ENCODE data around the gene POLR1G. TPM values are rescaled to one million over a fixed set of nuclear protein-coding genes. Genes with fewer than 3 reads are reported as not detected.
A peak's percentile ranks its signal among the peaks of the same experiment; 100 is the strongest.
"Not testable (repeated sequence)": the region's sequence is repeated elsewhere in the genome, so short reads cannot be mapped to it uniquely, and the experiment has no call there.

POLR1G gene
- total RNA-seq, 2 donors from 2014 or later: 5.5 to 5.6 TPM

DNA sequence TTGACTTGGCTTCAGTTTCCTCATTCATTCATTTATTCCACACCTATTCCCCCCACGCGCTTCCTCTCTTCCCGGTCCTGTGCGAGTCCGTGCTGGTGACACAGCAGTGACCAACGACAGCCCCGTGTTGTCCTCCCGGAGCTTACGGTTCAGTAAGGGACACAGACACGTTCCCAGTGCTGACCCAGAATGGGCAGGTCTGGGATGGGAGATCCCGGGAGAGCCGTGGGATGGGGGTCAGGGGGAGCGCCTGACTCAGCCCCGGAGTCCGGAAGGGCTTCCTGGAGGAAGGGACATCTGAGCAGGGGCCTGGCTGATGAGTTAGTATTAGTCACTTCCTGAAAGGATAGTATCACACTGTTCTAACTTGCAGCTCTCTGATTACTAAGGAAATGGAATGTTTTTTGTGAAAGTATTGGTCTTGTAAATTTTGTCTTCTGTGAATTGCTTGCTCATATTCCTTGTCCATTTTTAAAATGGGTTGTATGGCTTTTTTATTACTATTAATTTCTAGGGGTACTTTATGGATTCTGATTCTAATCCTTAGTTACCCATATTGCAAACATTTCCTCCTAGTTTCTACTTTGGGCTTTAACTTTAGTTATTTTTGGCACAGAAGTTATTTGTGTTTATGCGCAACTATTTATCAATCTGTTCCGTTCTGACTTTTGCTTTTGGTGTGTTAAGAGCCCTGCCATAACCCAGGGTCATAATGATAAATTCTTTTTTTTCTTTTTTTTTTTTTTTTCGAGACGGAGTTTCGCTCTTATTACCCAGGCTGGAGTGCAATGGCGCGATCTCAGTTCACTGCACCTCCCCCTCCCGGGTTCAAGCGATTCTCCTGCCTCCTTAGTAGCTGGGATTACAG lies 18.0 kb downstream of the POLR1G start:
- Histone ChIP-seq H3K9me3 (no peaks in the 10 kb centered on the region), H3K4me3 (peak overlapping the region; percentile 52 to 64), H3K36me3 (peaks cover 14% of the 10 kb centered on the region), H3K27ac (peak overlapping the region; percentile 95 to 96), H3K4me1 (peaks cover 0 to 47% of the 10 kb centered on the region in 2 donors), H3K27me3 (no peaks in the 10 kb centered on the region)
- TF ChIP-seq, protein P1, sequence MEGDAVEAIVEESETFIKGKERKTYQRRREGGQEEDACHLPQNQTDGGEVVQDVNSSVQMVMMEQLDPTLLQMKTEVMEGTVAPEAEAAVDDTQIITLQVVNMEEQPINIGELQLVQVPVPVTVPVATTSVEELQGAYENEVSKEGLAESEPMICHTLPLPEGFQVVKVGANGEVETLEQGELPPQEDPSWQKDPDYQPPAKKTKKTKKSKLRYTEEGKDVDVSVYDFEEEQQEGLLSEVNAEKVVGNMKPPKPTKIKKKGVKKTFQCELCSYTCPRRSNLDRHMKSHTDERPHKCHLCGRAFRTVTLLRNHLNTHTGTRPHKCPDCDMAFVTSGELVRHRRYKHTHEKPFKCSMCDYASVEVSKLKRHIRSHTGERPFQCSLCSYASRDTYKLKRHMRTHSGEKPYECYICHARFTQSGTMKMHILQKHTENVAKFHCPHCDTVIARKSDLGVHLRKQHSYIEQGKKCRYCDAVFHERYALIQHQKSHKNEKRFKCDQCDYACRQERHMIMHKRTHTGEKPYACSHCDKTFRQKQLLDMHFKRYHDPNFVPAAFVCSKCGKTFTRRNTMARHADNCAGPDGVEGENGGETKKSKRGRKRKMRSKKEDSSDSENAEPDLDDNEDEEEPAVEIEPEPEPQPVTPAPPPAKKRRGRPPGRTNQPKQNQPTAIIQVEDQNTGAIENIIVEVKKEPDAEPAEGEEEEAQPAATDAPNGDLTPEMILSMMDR (IDR thresholded peaks at IDR 0.05): no peak
- DNase-seq (ENCODE audit: low spot score): peak; percentile 91

GRCh38 chr19:45428384-45429231 lies 22.2 kb downstream of the POLR1G start:
- peaks cover 0 to 36% of the 10 kb centered on the region in 2 donors for H3K4me1 ChIP-seq

DNA sequence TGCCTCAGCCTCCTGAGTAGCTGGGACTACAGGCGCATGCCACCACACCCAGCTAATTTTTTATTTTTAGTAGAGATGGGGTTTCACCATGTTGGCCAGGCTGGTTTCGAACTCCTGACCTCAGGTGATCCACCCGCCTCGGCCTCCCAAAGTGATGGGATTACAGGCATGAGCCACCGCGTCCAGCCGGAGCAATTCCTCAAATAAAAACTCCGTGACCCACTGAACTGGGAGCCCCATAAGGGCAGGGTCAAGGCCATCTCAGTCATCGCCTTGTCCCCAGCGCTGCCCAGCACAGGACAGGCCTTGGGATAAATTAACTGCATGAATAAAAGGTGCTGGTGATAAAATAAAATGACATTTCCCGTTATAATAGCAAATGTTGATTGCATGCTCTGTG lies 23.5 kb downstream of the POLR1G start:
- not testable (repeated sequence) for DNase-seq (ENCODE audit: low spot score); H3K4me3 ChIP-seq; H3K36me3 ChIP-seq; H3K9me3 ChIP-seq; H3K27me3 ChIP-seq
- Histone ChIP-seq H3K4me1 (peaks cover 0 to 27% of the 10 kb centered on the region in 2 donors), H3K27ac (peak overlapping the region; percentile 93)

More at GRCh38 chr19:45428384-45429231, 22.2 kb downstream of the POLR1G start:
- H3K27me3 ChIP-seq: no peaks in the 10 kb centered on the region
- DNase-seq (ENCODE audit: low spot score): no peak
- TF ChIP-seq, protein P1 (IDR thresholded peaks at IDR 0.05): peak; percentile 50 to 69
- peak overlapping the region; percentile 47 to 57 for H3K4me3 ChIP-seq
- no peaks in the 10 kb centered on the region for H3K9me3 ChIP-seq
- no peaks in the 10 kb centered on the region for H3K36me3 ChIP-seq
- peak overlapping the region; percentile 93 for H3K27ac ChIP-seq

DNA sequence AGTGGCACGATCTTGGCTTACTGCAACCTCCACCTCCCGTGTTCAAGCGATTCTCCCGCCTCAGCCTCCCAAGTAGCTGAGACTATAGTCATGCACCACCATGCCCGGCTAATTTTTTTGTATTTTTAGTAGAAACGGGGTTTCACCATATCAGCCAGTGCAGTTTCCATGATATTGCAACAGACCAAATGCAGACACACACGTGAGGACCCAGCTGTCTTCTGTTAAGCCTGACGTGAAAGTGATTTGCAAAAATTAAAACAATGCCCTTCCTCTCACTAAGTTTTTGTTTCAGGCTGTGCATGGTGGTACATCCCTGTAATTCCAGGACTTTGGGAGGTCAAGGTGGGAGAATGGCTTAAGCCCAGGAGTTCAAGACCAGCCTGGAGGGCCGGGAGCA lies 24.6 kb downstream of the POLR1G start:
- not testable (repeated sequence) for H3K36me3 ChIP-seq; H3K4me3 ChIP-seq; H3K9me3 ChIP-seq; H3K27me3 ChIP-seq; H3K27ac ChIP-seq; DNase-seq (ENCODE audit: low spot score)
- H3K4me1 ChIP-seq: peaks cover 0 to 16% of the 10 kb centered on the region in 2 donors

- DNase-seq (ENCODE audit: low spot score); H3K27ac ChIP-seq: not testable (repeated sequence)
Measured at GRCh38 chr19:45432543-45432942, 26.1 kb downstream of the POLR1G start.

GRCh38 chr19:45437328-45437727 lies 30.9 kb downstream of the POLR1G start:
- Histone ChIP-seq H3K27me3 (no peaks in the 10 kb centered on the region), H3K36me3 (no peaks in the 10 kb centered on the region), H3K9me3 (no peaks in the 10 kb centered on the region), H3K4me3 (no peak overlapping the region), H3K27ac (no peak overlapping the region), H3K4me1 (peaks cover 0 to 13% of the 10 kb centered on the region in 2 donors)
- TF ChIP-seq, protein P1 (IDR thresholded peaks at IDR 0.05): no peak
- DNase-seq (ENCODE audit: low spot score): no peak

More at GRCh38 chr19:45432543-45432942, 26.1 kb downstream of the POLR1G start:
- not testable (repeated sequence) for H3K9me3 ChIP-seq, H3K27me3 ChIP-seq, H3K4me3 ChIP-seq, H3K36me3 ChIP-seq
- H3K4me1 ChIP-seq: peaks cover 0 to 16% of the 10 kb centered on the region in 2 donors

- TF ChIP-seq, protein P1 (IDR thresholded peaks at IDR 0.05): no peak
- peaks cover 0 to 27% of the 10 kb centered on the region in 2 donors for H3K4me1 ChIP-seq
- H3K4me3 ChIP-seq: peak overlapping the region in 1 of 2 donors; percentile 73
- no peaks in the 10 kb centered on the region for H3K36me3 ChIP-seq
- no peaks in the 10 kb centered on the region for H3K9me3 ChIP-seq
- no peaks in the 10 kb centered on the region for H3K27me3 ChIP-seq
- peak overlapping the region; percentile 96 to 98 for H3K27ac ChIP-seq
- DNase-seq (ENCODE audit: low spot score): no peak
Measured at GRCh38 chr19:45439190-45439568, 32.7 kb downstream of the POLR1G start.

Measured in right atrium auricular region (tissue), 2 donors.